ENCODE data around the gene CGB1.

Gene CGB1

GRCh38 chr19:48991011-48991609, 45.6 kb downstream of the CGB1 start:
- Mint-ChIP-seq H3K27ac (peak overlapping the region in 2 of 3 experiments; percentile 72 to 85), H3K9me3 (no peaks in the 10 kb centered on the region), H3K4me1 (peaks cover 42% of the 10 kb centered on the region), H3K4me3 (peak overlapping the region; percentile 44 to 96 (median 96)), H3K36me3 (ENCODE audit: low read depth) (peaks cover 35% of the 10 kb centered on the region), H3K27me3 (ENCODE audit: low read depth) (no peaks in the 10 kb centered on the region)
- no peak for TF ChIP-seq CTCF (IDR thresholded peaks at IDR 0.05; ENCODE audit: unreplicated experiment in 3 of 3)

- Mint-ChIP-seq H3K36me3 (ENCODE audit: low read depth) (peaks cover 37% of the 10 kb centered on the region), H3K27me3 (ENCODE audit: low read depth) (no peaks in the 10 kb centered on the region), H3K4me3 (peak overlapping the region in 2 of 3 experiments; percentile 45 to 53), H3K4me1 (peaks cover 42% of the 10 kb centered on the region), H3K27ac (peak overlapping the region; percentile 24 to 85 (median 72)), H3K9me3 (no peaks in the 10 kb centered on the region)
- TF ChIP-seq CTCF (IDR thresholded peaks at IDR 0.05; ENCODE audit: unreplicated experiment in 3 of 3): no peak
These were observed 46.3 kb downstream of the CGB1 start for GRCh38 chr19:48990400-48990799.

GRCh38 chr19:48989701-48990291, 46.9 kb downstream of the CGB1 start:
- peak overlapping the region; percentile 20 to 53 (median 45) for H3K4me3 Mint-ChIP-seq
- no peaks in the 10 kb centered on the region for H3K27me3 Mint-ChIP-seq (ENCODE audit: low read depth)
- H3K27ac Mint-ChIP-seq: peak overlapping the region; percentile 24 to 91 (median 85)
- TF ChIP-seq CTCF (IDR thresholded peaks at IDR 0.05; ENCODE audit: unreplicated experiment in 3 of 3): no peak
- peaks cover 40% of the 10 kb centered on the region for H3K36me3 Mint-ChIP-seq (ENCODE audit: low read depth)
- H3K9me3 Mint-ChIP-seq: no peaks in the 10 kb centered on the region
- peaks cover 36% of the 10 kb centered on the region for H3K4me1 Mint-ChIP-seq

- no peaks in the 10 kb centered on the region for H3K27me3 Mint-ChIP-seq (ENCODE audit: low read depth)
- peak overlapping the region in 1 of 3 experiments; percentile 46 for H3K27ac Mint-ChIP-seq
- H3K36me3 Mint-ChIP-seq (ENCODE audit: low read depth): peaks cover 40% of the 10 kb centered on the region
These were observed 47.8 kb downstream of the CGB1 start for GRCh38 chr19:48988860-48989259.

GRCh38 chr19:48988286-48988685, 48.4 kb downstream of the CGB1 start:
- peaks cover 25% of the 10 kb centered on the region for H3K4me1 Mint-ChIP-seq
- TF ChIP-seq CTCF (IDR thresholded peaks at IDR 0.05; ENCODE audit: unreplicated experiment in 3 of 3): no peak
- H3K9me3 Mint-ChIP-seq: no peaks in the 10 kb centered on the region
- H3K27me3 Mint-ChIP-seq (ENCODE audit: low read depth): no peaks in the 10 kb centered on the region
- peak overlapping the region in 1 of 3 experiments; percentile 59 for H3K27ac Mint-ChIP-seq
- H3K4me3 Mint-ChIP-seq: no peak overlapping the region
- H3K36me3 Mint-ChIP-seq (ENCODE audit: low read depth): peaks cover 45% of the 10 kb centered on the region

More at GRCh38 chr19:48988860-48989259, 47.8 kb downstream of the CGB1 start:
- no peaks in the 10 kb centered on the region for H3K9me3 Mint-ChIP-seq
- no peak for TF ChIP-seq CTCF (IDR thresholded peaks at IDR 0.05; ENCODE audit: unreplicated experiment in 3 of 3)
- peaks cover 29% of the 10 kb centered on the region for H3K4me1 Mint-ChIP-seq
- no peak overlapping the region for H3K4me3 Mint-ChIP-seq

- no peak for TF ChIP-seq CTCF (IDR thresholded peaks at IDR 0.05; ENCODE audit: unreplicated experiment in 3 of 3)
- Mint-ChIP-seq H3K4me3 (no peak overlapping the region), H3K36me3 (ENCODE audit: low read depth) (peaks cover 52% of the 10 kb centered on the region), H3K9me3 (no peaks in the 10 kb centered on the region), H3K27me3 (ENCODE audit: low read depth) (no peaks in the 10 kb centered on the region), H3K4me1 (peaks cover 23% of the 10 kb centered on the region), H3K27ac (no peak overlapping the region)
These were observed 49.4 kb downstream of the CGB1 start for GRCh38 chr19:48987323-48987722.

Measured in nephron (organoid).